HG03139 (cell line): Measurements from ENCODE around the gene USP28.
"Not testable (repeated sequence)": the region's sequence is repeated elsewhere in the genome, so short reads cannot be mapped to it uniquely, and the experiment has no call there.

Source experiments
- ATAC-seq: cut with Tn5 transposase; IDR thresholded peaks from one replicate; pipeline ENCODE4 v1.9.1; 2021; ENCODE audit not compliant: unreplicated experiment

USP28 gene, protein sequence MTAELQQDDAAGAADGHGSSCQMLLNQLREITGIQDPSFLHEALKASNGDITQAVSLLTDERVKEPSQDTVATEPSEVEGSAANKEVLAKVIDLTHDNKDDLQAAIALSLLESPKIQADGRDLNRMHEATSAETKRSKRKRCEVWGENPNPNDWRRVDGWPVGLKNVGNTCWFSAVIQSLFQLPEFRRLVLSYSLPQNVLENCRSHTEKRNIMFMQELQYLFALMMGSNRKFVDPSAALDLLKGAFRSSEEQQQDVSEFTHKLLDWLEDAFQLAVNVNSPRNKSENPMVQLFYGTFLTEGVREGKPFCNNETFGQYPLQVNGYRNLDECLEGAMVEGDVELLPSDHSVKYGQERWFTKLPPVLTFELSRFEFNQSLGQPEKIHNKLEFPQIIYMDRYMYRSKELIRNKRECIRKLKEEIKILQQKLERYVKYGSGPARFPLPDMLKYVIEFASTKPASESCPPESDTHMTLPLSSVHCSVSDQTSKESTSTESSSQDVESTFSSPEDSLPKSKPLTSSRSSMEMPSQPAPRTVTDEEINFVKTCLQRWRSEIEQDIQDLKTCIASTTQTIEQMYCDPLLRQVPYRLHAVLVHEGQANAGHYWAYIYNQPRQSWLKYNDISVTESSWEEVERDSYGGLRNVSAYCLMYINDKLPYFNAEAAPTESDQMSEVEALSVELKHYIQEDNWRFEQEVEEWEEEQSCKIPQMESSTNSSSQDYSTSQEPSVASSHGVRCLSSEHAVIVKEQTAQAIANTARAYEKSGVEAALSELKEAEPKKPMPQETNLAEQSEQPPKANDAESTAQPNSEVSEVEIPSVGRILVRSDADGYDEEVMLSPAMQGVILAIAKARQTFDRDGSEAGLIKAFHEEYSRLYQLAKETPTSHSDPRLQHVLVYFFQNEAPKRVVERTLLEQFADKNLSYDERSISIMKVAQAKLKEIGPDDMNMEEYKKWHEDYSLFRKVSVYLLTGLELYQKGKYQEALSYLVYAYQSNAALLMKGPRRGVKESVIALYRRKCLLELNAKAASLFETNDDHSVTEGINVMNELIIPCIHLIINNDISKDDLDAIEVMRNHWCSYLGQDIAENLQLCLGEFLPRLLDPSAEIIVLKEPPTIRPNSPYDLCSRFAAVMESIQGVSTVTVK

DNA sequence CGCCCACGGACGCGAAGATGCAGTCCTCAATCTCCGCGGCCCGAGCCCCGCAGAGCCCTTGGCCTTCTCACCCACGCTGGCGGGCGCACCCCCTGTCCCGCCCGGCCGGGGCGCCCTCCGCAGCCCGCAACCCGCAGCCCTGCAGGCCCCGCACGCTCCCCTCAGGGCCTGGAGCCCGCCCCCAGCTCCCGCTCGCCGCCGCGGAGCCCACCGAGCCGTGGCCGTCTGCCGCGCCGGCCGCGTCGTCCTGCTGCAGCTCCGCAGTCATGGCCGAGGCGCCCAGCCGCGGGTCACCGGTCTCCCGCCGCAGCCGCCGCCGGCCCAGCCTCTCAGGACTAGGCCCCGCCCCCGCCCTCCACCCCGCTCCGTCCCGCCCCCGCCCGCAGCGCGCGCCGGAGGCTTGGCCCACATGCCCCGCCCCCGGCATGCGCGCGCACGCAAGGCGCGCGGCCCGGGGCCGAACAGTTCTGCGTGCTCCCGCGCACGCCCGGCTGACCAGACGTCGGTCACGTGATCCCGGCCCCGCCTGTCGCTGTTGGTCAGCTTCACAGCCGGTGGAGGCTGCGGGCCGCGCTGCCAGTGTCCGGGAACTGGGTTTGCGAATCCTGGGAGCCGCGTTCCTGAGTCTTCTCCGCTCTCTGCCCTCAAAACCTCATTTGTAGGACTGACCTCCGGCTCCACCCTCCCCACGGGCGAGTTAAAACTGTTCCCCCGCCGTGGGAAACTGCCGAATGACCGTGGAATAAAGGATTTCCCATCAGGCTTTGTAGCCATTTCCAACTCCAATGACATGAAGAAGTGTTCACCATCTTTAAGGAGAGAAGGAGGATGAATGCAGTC is at the start of gene USP28:
USP28 (minus strand) TSS at position 339 of the 840 bp plus-strand sequence; CDS start at position 268, 71 bp downstream.
- ATAC-seq, result peak; percentile 82

GRCh38 chr11:113923572-113923971 is 48.2 kb upstream of the USP28 start:
- no peak for ATAC-seq

- not testable (repeated sequence) for ATAC-seq
Measured at GRCh38 chr11:113911491-113911890, 36.1 kb upstream of the USP28 start.

DNA sequence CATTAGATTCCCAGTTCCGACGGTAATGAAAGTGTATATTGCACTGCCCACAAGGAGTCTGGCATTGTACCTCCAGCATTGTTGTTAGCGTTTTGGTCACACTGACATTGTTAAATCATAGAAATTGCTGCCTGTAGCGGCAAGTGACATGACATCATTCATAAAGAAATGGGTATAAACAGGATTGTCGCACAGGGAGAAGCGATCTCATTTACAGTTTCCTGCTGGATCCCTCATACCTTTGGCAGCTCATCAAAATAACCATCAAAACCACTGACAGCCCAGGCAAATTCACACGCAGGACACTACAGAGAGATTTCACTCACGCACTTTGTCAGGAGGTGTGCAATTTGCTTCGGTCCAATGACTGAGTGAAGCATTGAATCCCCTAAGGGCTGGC is 32.7 kb upstream of the USP28 start:
- no peak for ATAC-seq

DNA sequence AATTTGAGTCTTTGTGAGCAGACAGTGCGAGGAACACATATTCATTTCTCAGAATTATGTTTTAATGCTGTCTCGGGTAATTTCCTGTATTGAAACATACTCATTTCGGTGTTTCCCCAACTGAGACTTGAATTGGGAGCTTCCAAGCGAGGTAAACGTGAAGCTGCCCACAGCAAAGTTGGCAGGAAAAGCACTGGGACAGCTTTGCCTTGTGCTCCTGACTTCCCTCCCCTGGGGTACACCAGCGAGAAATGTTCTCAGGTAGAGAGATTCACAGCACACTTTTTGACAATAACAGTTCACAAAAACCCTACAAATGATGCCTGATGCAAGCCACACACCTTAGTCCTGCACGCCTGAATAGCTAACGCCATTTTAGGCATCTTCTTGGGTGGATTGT is 32.3 kb upstream of the USP28 start:
- ATAC-seq, result no peak

DNA sequence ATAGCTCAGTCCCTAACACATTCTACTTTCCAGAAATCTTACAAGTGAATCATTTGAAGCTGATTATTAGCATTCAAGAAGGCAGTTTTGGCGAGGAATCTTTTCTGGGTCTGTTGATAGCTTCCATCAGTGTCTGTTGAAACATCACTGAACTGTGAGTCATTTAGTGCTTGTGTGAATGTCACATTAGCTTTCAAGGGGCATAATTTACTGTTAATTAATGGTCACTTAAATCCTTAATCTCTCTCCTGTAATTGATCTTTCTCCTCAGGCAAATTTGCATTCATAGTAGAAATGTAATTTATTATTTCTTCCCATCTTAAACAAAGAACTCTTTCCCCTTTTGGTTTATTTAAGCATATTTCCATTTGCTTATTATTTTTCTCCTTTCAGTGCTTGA is 31.8 kb upstream of the USP28 start:
- no peak for ATAC-seq

- no peak for ATAC-seq
Measured at GRCh38 chr11:113906516-113906915, 31.1 kb upstream of the USP28 start.

DNA sequence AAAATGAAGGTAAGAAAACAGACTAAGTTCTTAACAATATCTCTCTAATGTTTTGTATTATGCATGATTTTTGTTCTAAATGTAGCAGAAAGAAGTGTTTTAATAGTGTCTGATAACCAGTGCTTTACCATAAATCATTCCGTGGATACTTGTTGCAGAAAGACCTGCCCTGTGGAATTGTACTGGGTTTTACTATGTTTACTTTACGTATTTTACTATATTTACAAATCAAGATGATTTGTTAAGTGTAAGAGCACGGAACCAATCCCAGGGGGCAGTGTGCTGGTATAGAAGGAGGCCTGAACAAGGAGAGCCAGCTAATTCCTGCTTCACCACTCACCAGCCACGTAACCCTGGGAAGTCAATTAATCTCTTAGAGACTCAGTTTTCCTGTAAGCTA is 30.7 kb upstream of the USP28 start:
- no peak for ATAC-seq

DNA sequence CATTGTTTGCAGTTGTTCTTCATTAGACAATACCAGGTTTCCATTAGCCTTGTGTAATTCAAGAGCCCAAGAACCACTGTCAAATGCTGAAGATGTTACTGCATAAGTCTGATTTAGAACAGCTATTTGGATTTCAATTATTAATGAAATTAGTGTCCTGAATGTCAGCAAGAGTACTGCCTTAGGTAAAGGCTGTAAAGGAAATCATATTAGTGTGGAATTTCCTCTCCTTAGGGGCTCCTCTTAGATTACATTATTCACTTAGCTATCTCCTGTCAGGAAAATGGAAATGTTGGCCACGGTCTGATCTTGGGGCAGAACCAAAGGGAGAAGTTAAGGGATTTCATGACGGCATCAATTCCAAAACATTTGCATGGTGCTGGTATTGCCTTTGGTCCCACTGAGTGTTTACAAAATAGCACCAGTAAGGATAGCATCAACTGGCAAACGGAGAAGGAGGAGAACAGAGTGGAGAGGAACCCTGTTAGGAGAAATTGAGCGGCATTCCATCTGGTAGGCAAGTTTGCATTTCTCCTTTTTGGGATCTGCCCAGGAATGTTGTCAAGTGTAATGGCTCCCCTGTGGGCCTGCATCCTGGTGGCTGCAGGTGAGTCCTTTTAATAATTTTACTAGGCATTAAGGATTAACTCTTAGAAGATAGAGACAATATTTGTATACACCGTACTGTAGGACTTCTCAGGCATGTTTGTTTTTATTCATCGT is 29.2 kb upstream of the USP28 start, which contains the start of gene HTR3B:
HTR3B (plus strand) TSS at position 418 of the 723 bp plus-strand sequence; CDS start at position 556, 138 bp downstream.
- ATAC-seq, result no peak

DNA sequence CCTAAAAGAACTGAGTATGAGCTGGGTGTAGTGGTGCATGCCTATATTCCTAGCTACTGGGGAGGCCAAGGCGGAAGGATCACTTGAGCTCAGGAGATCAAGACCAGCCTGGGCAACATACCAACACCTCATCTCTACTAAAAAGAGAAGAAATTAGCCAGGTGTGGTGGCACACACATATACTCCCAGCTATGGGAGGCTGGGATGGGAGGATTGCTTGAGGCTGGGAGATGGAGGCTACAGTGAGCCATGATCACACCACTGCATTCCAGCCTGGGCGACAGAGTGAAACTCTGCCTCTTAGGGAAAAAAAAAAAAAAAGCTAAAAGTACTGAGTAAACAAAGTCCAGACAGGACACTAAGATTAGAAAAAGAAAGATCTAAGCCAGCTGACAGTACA is 25.8 kb upstream of the USP28 start:
- no peak for ATAC-seq

- ATAC-seq, result no peak
Measured at GRCh38 chr11:113896156-113896879, 20.9 kb upstream of the USP28 start.

DNA sequence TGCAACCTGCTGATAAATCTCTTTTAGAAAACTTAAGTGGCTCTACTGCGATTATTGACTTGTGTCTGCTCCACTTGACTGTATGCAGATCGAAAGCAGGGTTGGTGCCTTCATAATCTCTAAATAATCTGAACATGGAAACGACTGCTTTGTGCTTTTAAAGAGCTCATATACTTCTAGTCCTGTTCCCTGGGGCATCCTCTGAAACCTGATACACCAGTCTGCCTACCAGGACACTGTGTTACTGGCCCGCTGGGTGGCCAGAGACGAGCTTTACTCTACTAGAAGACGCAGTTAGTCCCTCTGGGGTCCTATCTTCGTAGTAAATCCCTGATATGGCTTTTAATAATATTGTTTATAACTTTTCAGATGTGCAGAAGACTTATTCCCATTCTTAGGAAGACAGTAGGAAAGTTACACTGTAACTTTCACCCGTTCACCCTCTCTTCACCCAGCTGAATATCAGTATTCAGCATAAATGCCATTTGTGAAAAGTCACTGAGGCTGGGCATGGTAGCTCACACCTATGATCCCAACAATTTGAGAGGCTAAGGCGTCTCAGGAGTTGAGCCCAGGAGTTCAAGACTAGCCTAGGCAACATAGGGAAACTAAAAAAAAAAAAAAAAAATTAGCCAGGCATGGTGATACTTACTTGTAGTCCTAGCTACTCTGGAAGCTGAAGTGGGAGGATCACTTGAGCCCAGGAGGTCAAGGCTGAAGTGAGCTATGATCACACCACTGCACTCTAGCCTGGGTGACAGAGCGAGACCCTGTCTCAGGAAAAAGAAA is 20.2 kb upstream of the USP28 start:
- no peak for ATAC-seq

- peak; percentile 72 for ATAC-seq
Measured at GRCh38 chr11:113894421-113894996, 19.1 kb upstream of the USP28 start.

DNA sequence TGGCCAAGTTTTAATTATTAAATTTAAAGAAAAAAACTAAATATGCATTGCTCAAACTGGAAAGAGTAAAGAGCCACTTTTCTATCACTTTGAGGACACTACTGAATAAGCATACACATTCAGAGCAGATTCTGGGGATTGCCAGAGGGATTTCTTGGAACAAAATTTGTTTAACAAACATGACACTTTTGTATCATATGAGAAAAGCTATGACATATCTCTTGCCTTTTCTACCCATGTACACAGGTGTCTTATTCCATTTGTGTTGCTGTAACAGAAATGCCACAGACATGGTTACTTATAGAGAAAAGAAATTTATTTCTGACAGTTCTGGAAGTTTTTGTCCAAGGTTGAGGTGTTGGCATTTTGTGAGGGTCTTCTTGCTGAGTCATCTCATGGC is 13.5 kb upstream of the USP28 start:
- no peak for ATAC-seq

- no peak for ATAC-seq
Measured at GRCh38 chr11:113885897-113886296, 10.5 kb upstream of the USP28 start.

DNA sequence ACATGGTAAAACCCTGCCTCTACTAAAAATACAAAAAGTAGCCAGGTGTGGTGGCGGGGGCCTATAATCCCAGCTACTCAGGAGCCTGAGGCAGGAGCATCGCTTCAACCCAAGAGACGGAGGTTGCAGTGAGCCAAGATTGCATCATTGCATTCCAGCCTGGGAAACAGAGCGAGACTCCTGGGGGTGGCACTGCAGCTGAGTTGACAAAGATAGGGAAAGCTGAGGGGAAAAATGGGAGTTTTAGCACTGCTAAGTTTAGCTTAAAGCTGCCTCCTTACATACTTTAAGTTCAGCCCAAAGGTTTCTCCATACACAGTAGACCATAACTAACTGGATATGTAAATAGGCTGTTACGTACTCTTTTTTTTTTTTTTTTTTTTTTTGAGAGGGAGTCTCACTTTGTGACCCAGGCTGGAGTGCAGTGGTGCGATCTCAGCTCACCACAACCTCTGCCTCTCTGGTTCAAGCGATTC is 9.0 kb upstream of the USP28 start:
- no peak for ATAC-seq

- ATAC-seq, result no peak
Measured at GRCh38 chr11:113881856-113882255, 6.5 kb upstream of the USP28 start.

DNA sequence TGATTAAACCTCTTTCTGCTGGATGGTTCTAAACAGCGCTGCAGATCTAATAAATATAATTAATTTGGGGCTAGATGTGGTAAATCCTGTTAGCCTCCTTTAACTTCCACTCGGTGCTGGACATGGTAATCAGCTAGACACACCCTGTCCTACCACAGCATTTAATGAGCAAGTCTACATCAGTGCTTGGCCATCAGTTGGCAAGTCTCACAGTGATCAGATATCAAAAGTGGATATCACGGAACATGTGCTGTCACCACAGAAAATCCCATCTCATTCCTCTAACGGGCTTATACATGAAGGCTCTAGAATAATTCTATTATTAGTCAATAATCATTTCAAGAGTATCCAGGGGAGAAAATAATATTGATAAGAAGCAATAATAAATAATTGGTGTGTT is 5.6 kb upstream of the USP28 start:
- ATAC-seq, result no peak
